Inflammatory macrophage (primary cell): ENCODE measurements around the gene ELF1.
A peak's percentile ranks its signal among the peaks of the same experiment; 100 is the strongest.
"Not testable (repeated sequence)": the region's sequence is repeated elsewhere in the genome, so short reads cannot be mapped to it uniquely, and the experiment has no call there.

Experiments
- DNase-seq, 2 donors: peaks; one replicate each; pipeline ENCODE4 v3.0.0-alpha.2; 2020 to 2022

The ELF1 gene

GRCh38 chr13:41040584-41041334 is 21.6 kb upstream of the ELF1 start:
- DNase-seq: no peak

- DNase-seq: no peak
Measured at GRCh38 chr13:41039746-41040145, 20.6 kb upstream of the ELF1 start.

DNA sequence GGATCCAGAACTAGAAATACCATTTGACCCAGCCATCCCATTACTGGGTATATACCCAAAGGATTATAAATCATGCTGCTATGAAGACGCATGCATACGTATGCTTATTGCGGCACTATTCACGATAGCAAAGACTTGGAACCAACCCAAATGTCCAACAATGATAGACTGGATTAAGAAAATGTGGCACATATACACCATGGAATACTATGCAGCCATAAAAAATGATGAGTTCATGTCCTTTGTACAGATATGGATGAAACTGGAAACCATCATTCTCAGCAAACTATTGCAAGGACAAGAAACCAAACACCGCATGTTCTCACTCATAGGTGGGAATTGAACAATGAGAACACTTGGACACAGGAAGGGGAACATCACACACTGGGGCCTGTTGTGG is 17.4 kb upstream of the ELF1 start:
- DNase-seq: not testable (repeated sequence)

DNA sequence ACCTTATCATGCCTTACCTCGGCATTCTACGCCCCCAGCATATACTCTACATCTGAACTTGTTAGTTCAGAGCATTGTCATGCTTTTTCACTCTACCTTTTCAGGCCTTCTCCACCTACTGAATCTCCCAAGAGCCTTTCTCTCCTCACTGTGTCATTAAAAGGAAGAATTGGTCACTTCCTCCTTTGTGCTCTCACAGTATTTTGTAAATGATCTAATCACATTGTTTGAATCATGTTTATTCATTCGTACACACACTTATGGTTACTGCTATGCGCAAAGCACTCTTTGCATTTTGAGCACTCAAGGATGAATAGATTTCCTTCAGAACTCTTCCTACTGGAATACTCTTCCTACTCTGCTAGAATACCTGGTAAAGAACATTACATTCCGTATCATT is 15.8 kb upstream of the ELF1 start:
- DNase-seq: peak; percentile 25 to 28

- no peak for DNase-seq
Measured at GRCh38 chr13:41034382-41034781, 15.3 kb upstream of the ELF1 start.

- DNase-seq: peak; percentile 77 to 79
Measured at GRCh38 chr13:41032691-41033376, 13.7 kb upstream of the ELF1 start.

DNA sequence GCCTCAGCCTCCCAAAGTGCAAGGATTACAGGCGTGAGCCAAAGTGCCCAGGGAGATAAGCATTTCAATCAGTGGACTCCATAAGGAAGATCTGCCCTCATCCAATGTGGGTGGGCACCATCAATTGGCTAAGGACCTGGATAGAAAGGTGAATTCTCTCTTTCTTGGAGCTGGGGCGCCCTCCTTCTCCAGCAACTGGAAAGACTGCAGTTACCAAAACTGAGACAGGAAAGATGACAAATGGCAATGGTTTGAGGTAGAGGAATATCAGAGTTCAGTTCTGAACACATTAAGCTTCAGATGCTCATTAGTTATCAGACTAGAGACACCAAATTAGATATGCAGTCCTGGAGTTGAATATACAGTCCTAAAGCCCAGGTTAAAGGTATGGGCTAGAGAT is 10.5 kb upstream of the ELF1 start:
- no peak for DNase-seq

- DNase-seq: no peak
Measured at GRCh38 chr13:41028051-41028450, 8.9 kb upstream of the ELF1 start.

DNA sequence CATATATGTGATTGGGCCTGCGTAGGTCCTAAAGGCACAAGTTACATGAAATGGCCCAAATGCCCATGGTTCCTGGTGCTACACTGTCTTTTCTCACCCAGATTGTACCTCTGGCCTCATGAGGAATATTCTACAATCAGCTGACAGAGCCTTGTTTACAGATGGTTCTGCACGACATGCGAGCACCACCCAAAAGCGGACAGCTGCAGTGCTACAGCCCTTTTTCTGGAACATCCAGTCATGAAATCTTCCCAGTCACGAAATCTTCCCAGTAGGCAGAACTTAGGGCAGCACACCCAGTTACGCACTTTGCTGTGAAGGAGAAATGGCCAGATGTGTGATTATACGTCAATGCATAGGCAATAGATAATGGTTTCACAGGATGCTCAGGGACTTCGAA is 7.7 kb upstream of the ELF1 start:
- no peak for DNase-seq

DNA sequence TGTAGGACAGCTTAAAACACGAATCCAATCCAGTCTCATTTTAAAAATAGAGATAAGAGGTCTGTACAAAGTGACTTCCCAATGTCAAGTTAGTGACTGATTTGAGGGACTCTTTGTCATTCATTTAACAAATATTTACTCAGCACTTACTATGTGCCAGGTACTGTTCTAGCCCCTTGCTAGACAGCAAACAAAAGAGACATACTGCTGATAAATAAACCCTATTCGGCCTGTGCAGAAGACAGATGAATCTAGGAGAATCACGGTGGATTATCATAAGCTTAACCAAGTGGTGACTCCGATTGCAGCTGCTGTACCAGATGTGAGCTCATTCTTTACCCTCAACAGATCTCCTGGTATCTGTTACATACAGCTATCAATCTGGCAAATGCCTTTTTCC is 6.4 kb upstream of the ELF1 start:
- DNase-seq: no peak

DNA sequence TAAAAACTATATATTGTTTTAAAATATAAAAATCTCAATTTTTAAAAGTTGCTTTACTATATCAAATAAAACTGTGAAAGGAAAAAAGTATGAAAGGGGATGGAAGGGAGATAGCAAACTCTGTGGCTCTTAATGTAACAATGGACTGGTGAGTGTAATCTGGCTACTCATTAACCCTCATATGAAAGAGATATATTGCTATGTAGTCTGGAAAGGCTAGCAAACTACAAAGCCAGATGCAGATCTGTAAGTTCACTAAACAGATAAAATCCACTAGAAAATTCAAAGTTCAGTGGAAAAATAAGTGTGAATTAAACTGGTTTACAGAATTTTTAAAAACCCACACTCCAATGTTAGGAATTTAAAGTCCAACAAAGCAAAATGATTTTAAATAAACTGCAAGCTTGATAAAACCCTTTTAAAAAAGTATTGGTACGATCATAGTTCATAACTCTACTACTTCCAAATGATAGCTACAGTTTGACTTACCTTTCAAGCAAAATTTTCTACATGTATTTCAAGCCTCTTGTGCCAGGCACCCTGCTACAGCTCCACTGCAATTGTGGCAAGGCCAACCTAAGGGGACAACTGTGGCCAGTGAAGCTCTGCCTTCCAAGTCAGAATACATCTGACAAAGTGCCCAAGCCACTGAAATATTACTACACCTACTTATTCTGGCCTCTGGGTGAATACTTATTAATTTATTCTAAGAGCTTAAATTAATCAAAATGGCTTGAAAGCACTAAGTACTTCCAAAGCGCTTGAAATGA is 647 bp upstream of the ELF1 start:
- DNase-seq: no peak

DNA sequence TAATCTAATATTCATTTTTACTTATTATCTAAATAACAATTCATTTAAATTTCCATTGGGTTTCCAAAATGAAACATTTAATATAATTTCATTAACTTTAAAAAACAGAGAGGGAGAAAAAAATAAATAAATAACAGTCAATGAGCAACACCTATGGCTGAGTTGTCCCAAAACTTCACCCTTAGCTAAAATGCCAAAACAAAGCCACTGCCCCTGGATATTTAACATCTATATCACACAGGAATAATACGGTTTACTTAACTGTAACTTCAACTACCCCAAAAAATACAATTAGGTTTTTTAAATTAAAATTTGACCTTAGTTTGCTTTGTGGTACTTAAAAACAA is 541 bp downstream of the ELF1 start:
- DNase-seq: peak; percentile 25 to 67

- peak; percentile 49 to 59 for DNase-seq
Measured at GRCh38 chr13:41017817-41018601, 1.1 kb downstream of the ELF1 start.

DNA sequence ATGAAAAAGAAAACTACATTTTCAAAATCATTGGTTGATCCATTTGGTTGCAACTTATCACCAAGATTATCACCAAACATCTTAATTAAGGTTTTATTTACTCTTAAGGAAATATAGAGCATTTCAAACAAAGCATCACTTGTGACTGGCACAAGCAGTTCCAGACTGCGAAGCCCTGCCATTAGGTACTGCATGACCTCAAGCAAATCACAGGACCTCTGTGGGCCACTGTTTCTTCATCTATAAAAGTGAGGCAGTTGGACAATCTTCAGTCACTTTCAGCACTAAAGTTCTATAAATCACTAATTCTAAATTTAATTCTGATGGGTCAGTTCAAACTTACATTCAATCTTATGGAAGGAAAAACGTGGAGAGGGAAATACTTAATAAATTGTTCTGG is 2.0 kb downstream of the ELF1 start:
- DNase-seq: peak; percentile 80 to 88

GRCh38 chr13:41015920-41016319 is 3.2 kb downstream of the ELF1 start:
- no peak for DNase-seq

DNA sequence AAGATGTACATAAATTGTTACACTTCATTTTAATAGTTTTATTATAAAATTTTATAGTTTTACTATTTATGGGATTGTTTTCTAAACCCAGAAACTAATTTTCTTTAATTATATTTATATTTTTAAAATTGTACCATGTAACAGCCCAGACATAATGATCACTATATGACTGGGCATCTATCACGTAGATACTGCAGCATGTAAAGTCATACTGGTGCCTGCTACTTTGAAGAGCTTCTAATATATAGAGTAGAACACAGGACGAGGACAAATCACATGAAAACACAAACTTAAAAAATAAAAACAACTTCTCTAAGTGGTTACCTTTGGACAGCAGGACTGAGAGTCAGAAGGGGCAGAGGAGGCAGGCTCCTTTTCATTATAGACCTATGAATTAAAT is 5.3 kb downstream of the ELF1 start:
- DNase-seq: no peak

GRCh38 chr13:41012536-41012935 is 6.6 kb downstream of the ELF1 start:
- DNase-seq: no peak

GRCh38 chr13:41011382-41011956 is 7.6 kb downstream of the ELF1 start:
- DNase-seq: no peak

DNA sequence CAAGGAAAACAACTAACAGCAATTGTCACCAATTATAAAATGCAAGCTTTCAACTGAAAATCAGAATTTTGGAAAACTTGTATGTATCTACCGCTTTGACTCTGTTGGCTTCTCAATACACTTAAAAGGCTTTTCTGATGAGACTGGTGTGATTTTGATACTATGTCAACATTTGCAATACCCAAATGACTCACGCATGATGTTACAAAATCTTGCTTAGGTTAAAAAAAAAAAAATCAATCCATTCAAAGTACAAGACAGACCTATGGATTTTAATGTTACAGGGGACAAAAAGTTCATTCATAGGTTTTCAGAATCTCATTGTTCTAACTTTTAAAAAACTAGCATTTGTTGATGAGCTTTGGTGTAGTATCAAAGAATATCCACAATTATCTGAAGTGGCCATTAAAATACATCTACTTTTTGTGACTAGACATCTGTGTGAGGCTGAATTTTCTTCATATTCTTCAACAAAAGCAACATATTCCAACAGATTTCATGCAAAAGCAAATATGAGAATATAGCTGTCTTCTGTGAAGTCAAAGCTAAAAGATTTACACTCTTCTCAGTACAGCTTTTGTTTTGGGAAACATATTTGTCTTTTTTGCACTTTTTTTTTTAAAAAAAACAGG is 10.7 kb downstream of the ELF1 start:
- peak; percentile 30 to 69 for DNase-seq

GRCh38 chr13:41007744-41008128 is 11.4 kb downstream of the ELF1 start:
- DNase-seq: no peak

GRCh38 chr13:41006978-41007743 is 12.0 kb downstream of the ELF1 start:
- DNase-seq: peak; percentile 60 to 65
